SK-N-DZ (cell line): ENCODE measurements around the gene GP2. TPM values are rescaled to one million over a fixed set of nuclear protein-coding genes. Genes with fewer than 3 reads are reported as not detected.

ENCODE experiments used
- DNase-seq: peaks from one replicate; pipeline ENCODE4 v3.0.0-alpha.2; 2015; ENCODE audit warnings: low spot score
- polyA plus RNA-seq, 2 experiments: library from polyadenylated mRNA; depleted of rRNA; stranded (reverse); fragments of >200 nt; gene quantifications; 2 replicates each; pipeline ENCODE4 v1.2.3, GENCODE V29; 2014

Gene GP2
- polyA plus RNA-seq (2014; cell fraction: cytosol; rRNA removed): not detected in 2 replicates
- not detected in 2 replicates for polyA plus RNA-seq (2014; cell fraction: nucleus; rRNA removed)

- no peak for DNase-seq
Measured at GRCh38 chr16:20327444-20328041, at the start of gene GP2. GP2 (minus strand) TSS chr16:20327513; CDS start chr16:20326431, 1,082 bp downstream.

GRCh38 chr16:20372701-20373100, 45.4 kb upstream of the GP2 start:
- no peak for DNase-seq

GRCh38 chr16:20369452-20370054, 42.2 kb upstream of the GP2 start:
- DNase-seq: no peak

- no peak for DNase-seq
Measured at GRCh38 chr16:20364051-20364450, 36.7 kb upstream of the GP2 start.

- DNase-seq: no peak
Measured at GRCh38 chr16:20363191-20363590, 35.9 kb upstream of the GP2 start.

- no peak for DNase-seq
Measured at GRCh38 chr16:20359997-20360396, 32.7 kb upstream of the GP2 start.

- DNase-seq: no peak
Measured at GRCh38 chr16:20355114-20355782, 27.9 kb upstream of the GP2 start.

- no peak for DNase-seq
Measured at GRCh38 chr16:20353379-20353778, 26.1 kb upstream of the GP2 start.

GRCh38 chr16:20352615-20353014, 25.3 kb upstream of the GP2 start, which contains the start of gene UMOD:
UMOD (minus strand) TSS chr16:20352715; CDS start chr16:20350737, 1,978 bp downstream.
- DNase-seq: no peak

GRCh38 chr16:20349615-20350014, 22.3 kb upstream of the GP2 start:
- DNase-seq: no peak

GRCh38 chr16:20348365-20349185, 21.3 kb upstream of the GP2 start:
- DNase-seq: no peak

GRCh38 chr16:20347666-20348364, 20.5 kb upstream of the GP2 start:
- no peak for DNase-seq

GRCh38 chr16:20344611-20345010, 17.3 kb upstream of the GP2 start:
- DNase-seq: no peak

GRCh38 chr16:20339744-20340143, 12.4 kb upstream of the GP2 start:
- DNase-seq: no peak

- DNase-seq: no peak
Measured at GRCh38 chr16:20336955-20337354, 9.6 kb upstream of the GP2 start.

- DNase-seq: no peak
Measured at GRCh38 chr16:20334396-20334795, 7.1 kb upstream of the GP2 start.

- DNase-seq: no peak
Measured at GRCh38 chr16:20333120-20333519, 5.8 kb upstream of the GP2 start.

- DNase-seq: no peak
Measured at GRCh38 chr16:20332411-20332810, 5.1 kb upstream of the GP2 start.

- DNase-seq: no peak
Measured at GRCh38 chr16:20331635-20332034, 4.3 kb upstream of the GP2 start.

- DNase-seq: no peak
Measured at GRCh38 chr16:20329392-20330138, 2.3 kb upstream of the GP2 start.

GRCh38 chr16:20326321-20326720, 992 bp downstream of the GP2 start:
- no peak for DNase-seq
